Endodermal cell (in vitro differentiated cells): ENCODE results near the gene IFI27L1. TPM values are rescaled to one million over a fixed set of nuclear protein-coding genes. Genes with fewer than 3 reads are reported as not detected.

Experiments used
- DNase-seq: peaks from one replicate; pipeline ENCODE4 v3.0.0-alpha.2; 2017
- H3K27ac ChIP-seq: 2 replicates; pipeline ENCODE4 v1.5.1; 2013; ENCODE audit warnings: mild to moderate bottlenecking, low read depth, low read length, moderate library complexity
- H3K27me3 ChIP-seq: 2 replicates; pipeline ENCODE4 v1.6.1; 2013; ENCODE audit warnings: mild to moderate bottlenecking, low read length, moderate library complexity; ENCODE audit not compliant: insufficient read depth, control insufficient read depth, poor library complexity, severe bottlenecking
- H3K36me3 ChIP-seq: 2 replicates; pipeline ENCODE4 v1.7.0; 2013; ENCODE audit warnings: mild to moderate bottlenecking, low read length, moderate library complexity; ENCODE audit not compliant: control insufficient read depth, insufficient read depth
- H3K4me1 ChIP-seq: one replicate; pipeline ENCODE4 v1.7.0; 2013; ENCODE audit warnings: low read length; ENCODE audit not compliant: control insufficient read depth, insufficient read depth
- H3K4me3 ChIP-seq: 2 replicates; pipeline ENCODE4 v1.5.1; 2013; ENCODE audit warnings: mild to moderate bottlenecking, low read length, moderate library complexity
- H3K9ac ChIP-seq: 2 replicates; pipeline ENCODE4 v1.6.1; 2013; ENCODE audit warnings: mild to moderate bottlenecking, low read length, moderate library complexity; ENCODE audit not compliant: poor library complexity, severe bottlenecking; ENCODE audit errors: extremely low read depth
- H3K9me3 ChIP-seq: 2 replicates; pipeline ENCODE4 v1.6.1; 2013; ENCODE audit warnings: mild to moderate bottlenecking, low read length, moderate library complexity; ENCODE audit not compliant: control insufficient read depth
- H3K27ac Mint-ChIP-seq: 2 replicates; pipeline ENCODE4 v1.8.0; 2020; ENCODE audit warnings: mixed read lengths
- H3K27me3 Mint-ChIP-seq: 2 replicates; pipeline ENCODE4 v1.8.0; 2021; ENCODE audit warnings: mild to moderate bottlenecking, mixed read lengths; ENCODE audit not compliant: insufficient read depth
- H3K36me3 Mint-ChIP-seq: 2 replicates; pipeline ENCODE4 v1.8.0; 2020; ENCODE audit warnings: low read depth, mixed read lengths
- H3K4me1 Mint-ChIP-seq: 2 replicates; pipeline ENCODE4 v1.8.0; 2020; ENCODE audit warnings: mixed read lengths
- H3K4me3 Mint-ChIP-seq: 2 replicates; pipeline ENCODE4 v1.8.0; 2020; ENCODE audit warnings: mild to moderate bottlenecking, moderate library complexity, mixed read lengths
- H3K9me3 Mint-ChIP-seq: 2 replicates; pipeline ENCODE4 v1.8.0; 2020; ENCODE audit warnings: mild to moderate bottlenecking, mixed read lengths
- CTCF ChIP-seq: fragments of 200-600 bp; sonication (generic); conservative IDR thresholded peaks from 2 replicates; pipeline ENCODE4 v1.5.0; 2021; ENCODE audit warnings: antibody characterized with exemption, mild to moderate bottlenecking
- WGBS, 2 experiments: methylation state at CpG; one replicate each; pipeline versions ENCODE4 v1.1.5 to v1.1.7; 2013; ENCODE audit warnings: missing lambda C conversion rate in 2 of 2, mixed read lengths in 1 of 2; ENCODE audit not compliant: insufficient coverage in 1 of 2, insufficient read length in 1 of 2; 5-methylcytosine and 5-hydroxymethylcytosine counted together
- total RNA-seq, 2 donors: library from RNA; stranded (reverse); fragmentation: NEBNext Ultra II Directional in 1 of 2; extraction: Animal tissue kit (Norgen Biotek cat#: 25700) in 1 of 2; gene quantifications; 2 replicates in 1 of 2; 3 replicates in 1 of 2; pipeline ENCODE4 v1.2.1, GENCODE V29; 2021

Gene IFI27L1
- total RNA-seq, 2 donors from 2014 or later, result 40.0 to 47.2 TPM

GRCh38 chr14:94115631-94116030 lies 34.5 kb downstream of the IFI27L1 start:
- no peak overlapping the region for H3K4me3 ChIP-seq
- Mint-ChIP-seq H3K27ac (no peak overlapping the region), H3K4me1 (no peaks in the 10 kb centered on the region), H3K27me3 (peaks cover 11% of the 10 kb centered on the region), H3K4me3 (no peak overlapping the region), H3K9me3 (peaks cover 3% of the 10 kb centered on the region), H3K36me3 (no peaks in the 10 kb centered on the region)
- no peaks in the 10 kb centered on the region for H3K4me1 ChIP-seq
- no peak overlapping the region for H3K27ac ChIP-seq
- DNase-seq, result no peak
- TF ChIP-seq CTCF, result no peak
- no peak overlapping the region for H3K9ac ChIP-seq
- no peaks in the 10 kb centered on the region for H3K27me3 ChIP-seq
- no peaks in the 10 kb centered on the region for H3K36me3 ChIP-seq
- 87 to 91% methylated on average over 5 to 15 of the region's 15 CpGs for WGBS, 2 experiments
- no peaks in the 10 kb centered on the region for H3K9me3 ChIP-seq

DNA sequence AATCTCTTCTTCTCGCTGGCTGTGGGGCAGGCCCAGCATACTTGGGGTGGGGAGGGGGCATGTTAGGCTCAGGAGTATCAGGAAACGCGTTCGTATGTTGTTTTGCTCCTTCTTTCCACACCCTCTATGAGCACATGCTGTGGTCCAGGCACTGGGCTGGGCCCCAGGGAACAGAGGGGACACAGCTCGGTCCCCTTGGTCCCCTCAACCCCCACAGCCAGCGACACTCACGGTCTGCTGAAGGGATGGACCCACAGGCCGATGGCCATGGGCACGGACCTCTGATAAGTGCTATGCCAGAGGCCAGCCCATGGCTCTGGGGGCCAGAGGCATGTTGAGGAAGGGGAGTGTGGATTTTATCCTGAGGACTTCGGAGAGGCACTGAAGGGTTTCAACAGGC lies 35.6 kb downstream of the IFI27L1 start:
- H3K4me1 ChIP-seq, result no peaks in the 10 kb centered on the region
- H3K36me3 ChIP-seq, result no peaks in the 10 kb centered on the region
- Mint-ChIP-seq H3K4me1 (no peaks in the 10 kb centered on the region), H3K27me3 (peaks cover 16% of the 10 kb centered on the region), H3K4me3 (no peak overlapping the region), H3K36me3 (no peaks in the 10 kb centered on the region), H3K27ac (no peak overlapping the region), H3K9me3 (peaks cover 4% of the 10 kb centered on the region)
- H3K4me3 ChIP-seq, result no peak overlapping the region
- H3K9me3 ChIP-seq, result no peaks in the 10 kb centered on the region
- H3K27me3 ChIP-seq, result no peaks in the 10 kb centered on the region
- H3K9ac ChIP-seq, result no peak overlapping the region
- no peak for DNase-seq
- H3K27ac ChIP-seq, result no peak overlapping the region
- WGBS, 2 experiments, result 93 to 97% methylated on average over 3 to 10 of the region's 10 CpGs
- no peak for TF ChIP-seq CTCF

GRCh38 chr14:94117856-94118255 lies 36.7 kb downstream of the IFI27L1 start:
- Mint-ChIP-seq H3K27ac (no peak overlapping the region), H3K9me3 (peaks cover 4% of the 10 kb centered on the region), H3K4me1 (no peaks in the 10 kb centered on the region), H3K27me3 (peaks cover 23% of the 10 kb centered on the region), H3K4me3 (no peak overlapping the region), H3K36me3 (no peaks in the 10 kb centered on the region)
- no peak overlapping the region for H3K27ac ChIP-seq
- DNase-seq, result no peak
- WGBS, 2 experiments, result 86 to 100% methylated on average over 6 to 9 of the region's 9 CpGs
- H3K9ac ChIP-seq, result no peak overlapping the region
- H3K4me3 ChIP-seq, result no peak overlapping the region
- H3K4me1 ChIP-seq, result no peaks in the 10 kb centered on the region
- H3K9me3 ChIP-seq, result no peaks in the 10 kb centered on the region
- TF ChIP-seq CTCF, result no peak
- no peaks in the 10 kb centered on the region for H3K27me3 ChIP-seq
- no peaks in the 10 kb centered on the region for H3K36me3 ChIP-seq
